Neural cell (in vitro differentiated cells): Measurements from ENCODE around the gene GSG1L. TPM values are rescaled to one million over a fixed set of nuclear protein-coding genes. Genes with fewer than 3 reads are reported as not detected.

Experiments
- H2AFZ ChIP-seq: fragments of 200-600, 300-800 bp; sonication (generic), shearing (Covaris generic); 2 replicates; pipeline ENCODE4 v1.6.0; 2014; ENCODE audit warnings: low read depth, mild to moderate bottlenecking, antibody characterized with exemption, low read length, moderate library complexity
- H3F3A ChIP-seq: fragments of 200-600 bp; shearing (Covaris generic); 2 replicates; pipeline ENCODE4 v1.6.1; 2016; ENCODE audit warnings: mild to moderate bottlenecking, moderate library complexity, mixed read lengths, antibody characterized with exemption, low read length; ENCODE audit not compliant: insufficient read depth, poor library complexity, severe bottlenecking
- H3K27ac ChIP-seq: fragments of 200-600, 300-800 bp; sonication (generic), shearing (Covaris generic); 2 replicates; pipeline ENCODE4 v1.5.1; 2014; ENCODE audit warnings: mild to moderate bottlenecking, low read length, moderate library complexity
- H3K27me3 ChIP-seq: fragments of 300-800, 200-600 bp; sonication (generic), shearing (Covaris generic); 2 replicates; pipeline ENCODE4 v1.6.0; 2014; ENCODE audit warnings: mild to moderate bottlenecking, low read depth, low read length, moderate library complexity; ENCODE audit not compliant: insufficient read depth
- H3K36me3 ChIP-seq: fragments of 300-800, 200-600 bp; sonication (generic), shearing (Covaris generic); 2 replicates; pipeline ENCODE4 v1.5.1; 2014; ENCODE audit warnings: mild to moderate bottlenecking, antibody characterized with exemption, low read length, moderate library complexity; ENCODE audit not compliant: insufficient read depth
- H3K4me2 ChIP-seq: fragments of 300-800, 200-600 bp; sonication (generic), shearing (Covaris generic); 2 replicates; pipeline ENCODE4 v1.6.0; 2014; ENCODE audit warnings: mild to moderate bottlenecking, low read length
- H3K4me3 ChIP-seq: fragments of 300-800, 200-600 bp; sonication (generic), shearing (Covaris generic); 2 replicates; pipeline ENCODE4 v1.5.1; 2014; ENCODE audit warnings: mild to moderate bottlenecking, low read length, moderate library complexity
- H3K79me2 ChIP-seq: fragments of 200-600 bp; shearing (Covaris generic); replicated peaks from 2 replicates; pipeline ENCODE4 v1.6.0; 2014; ENCODE audit warnings: mild to moderate bottlenecking, low read length, moderate library complexity; ENCODE audit not compliant: insufficient read depth
- H3K9ac ChIP-seq: fragments of 300-800, 200-600 bp; sonication (generic), shearing (Covaris generic); 2 replicates; pipeline ENCODE4 v1.6.1; 2016; ENCODE audit warnings: mild to moderate bottlenecking, low read length, mixed read lengths
- H3K9me2 ChIP-seq: fragments of 200-600 bp; shearing (Covaris generic); 2 replicates; pipeline ENCODE4 v1.6.1; 2016; ENCODE audit warnings: mild to moderate bottlenecking, low read length, mixed read lengths; ENCODE audit not compliant: insufficient read depth
- H3K9me3 ChIP-seq: fragments of 200-600, 300-800 bp; sonication (generic), shearing (Covaris generic); 2 replicates; pipeline ENCODE4 v1.6.1; 2016; ENCODE audit warnings: mild to moderate bottlenecking, mixed run types, low read length, moderate library complexity, mixed read lengths
- H4K20me1 ChIP-seq: fragments of 200-600 bp; shearing (Covaris generic); 2 replicates; pipeline ENCODE4 v1.6.1; 2016; ENCODE audit warnings: mild to moderate bottlenecking, mixed run types; ENCODE audit not compliant: insufficient read depth
- CTCF ChIP-seq: fragments of 450-650 bp; IDR thresholded peaks from 2 replicates; pipeline ENCODE4 v1.5.1; 2014; ENCODE audit warnings: antibody characterized with exemption, mild to moderate bottlenecking, moderate library complexity; ENCODE audit not compliant: poor library complexity, severe bottlenecking
- EP300 ChIP-seq: fragments of 450-650 bp; conservative IDR thresholded peaks from 2 replicates; pipeline ENCODE4 v1.6.1; 2014; ENCODE audit warnings: antibody characterized with exemption, mild to moderate bottlenecking, moderate library complexity; ENCODE audit not compliant: poor library complexity, severe bottlenecking
- EZH2 ChIP-seq: fragments of 200-600, 300-800 bp; shearing (Covaris generic), sonication (generic); IDR thresholded peaks from 2 replicates; pipeline ENCODE4 v1.6.1; 2014; ENCODE audit warnings: antibody characterized with exemption, low read length, borderline replicate concordance, mild to moderate bottlenecking; ENCODE audit not compliant: insufficient read depth, poor library complexity, severe bottlenecking
- MXI1 ChIP-seq: fragments of 450-650 bp; conservative IDR thresholded peaks from 2 replicates; pipeline ENCODE4 v1.6.1; 2014; ENCODE audit warnings: antibody characterized with exemption, mild to moderate bottlenecking; ENCODE audit not compliant: poor library complexity, severe bottlenecking
- POLR2AphosphoS5 ChIP-seq: IDR thresholded peaks from 2 replicates; pipeline ENCODE4 v1.6.1; 2012
- RAD21 ChIP-seq: fragments of 450-650 bp; conservative IDR thresholded peaks from 2 replicates; pipeline ENCODE4 v1.6.1; 2014; ENCODE audit warnings: antibody characterized with exemption, mild to moderate bottlenecking, moderate library complexity
- SMC3 ChIP-seq: fragments of 450-650 bp; conservative IDR thresholded peaks from 2 replicates; pipeline ENCODE4 v1.6.1; 2014; ENCODE audit warnings: antibody characterized with exemption, mild to moderate bottlenecking, moderate library complexity; ENCODE audit not compliant: poor library complexity
- TAF1 ChIP-seq: IDR thresholded peaks from 2 replicates; pipeline ENCODE4 v1.6.1; 2012; ENCODE audit warnings: low read depth
- polyA plus RNA-seq: library from polyadenylated mRNA; depleted of rRNA; stranded (reverse); fragments of >200 nt; gene quantifications from 2 replicates; pipeline ENCODE4 v1.2.3, GENCODE V29; 2014
- TF ChIP-seq, protein P1 (sequence below): IDR thresholded peaks from 2 replicates; pipeline ENCODE4 v1.6.1; 2012; ENCODE audit warnings: borderline replicate concordance

The GSG1L gene
- polyA plus RNA-seq, 1 donor from 2014 or later, result 0.85 TPM

DNA sequence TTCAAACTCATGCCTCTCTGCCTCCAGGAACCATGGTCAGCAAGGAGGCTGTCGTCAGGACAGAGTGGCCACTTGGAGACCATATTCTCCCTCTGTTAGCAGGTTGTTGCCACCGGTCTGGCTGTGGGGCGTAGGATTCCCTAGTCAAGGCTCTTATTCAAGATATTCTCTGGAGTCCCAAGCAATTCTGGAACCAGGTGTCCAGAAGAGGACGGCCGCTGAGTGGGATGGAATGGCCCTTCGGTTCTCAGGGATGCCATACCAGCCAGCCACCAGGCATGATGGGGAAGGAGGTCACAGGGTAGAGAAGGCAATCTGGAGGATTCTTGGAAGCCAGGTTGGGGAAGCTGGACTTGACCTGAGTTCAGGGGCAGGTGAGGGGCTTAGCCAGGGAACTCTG is 173.5 kb downstream of the GSG1L start:
- H3K79me2 ChIP-seq, result no peaks in the 10 kb centered on the region
- no peaks in the 10 kb centered on the region for H4K20me1 ChIP-seq
- H3K9ac ChIP-seq, result no peak overlapping the region
- H2AFZ ChIP-seq, result no peak overlapping the region
- no peak overlapping the region for H3K4me3 ChIP-seq
- no peaks in the 10 kb centered on the region for H3K9me2 ChIP-seq
- H3K36me3 ChIP-seq, result no peaks in the 10 kb centered on the region
- TF ChIP-seq TAF1, result no peak
- no peak for TF ChIP-seq RAD21
- no peak for TF ChIP-seq EP300
- TF ChIP-seq MXI1, result no peak
- TF ChIP-seq SMC3, result no peak
- no peak for TF ChIP-seq EZH2
- no peak for TF ChIP-seq CTCF
- TF ChIP-seq, protein P1, sequence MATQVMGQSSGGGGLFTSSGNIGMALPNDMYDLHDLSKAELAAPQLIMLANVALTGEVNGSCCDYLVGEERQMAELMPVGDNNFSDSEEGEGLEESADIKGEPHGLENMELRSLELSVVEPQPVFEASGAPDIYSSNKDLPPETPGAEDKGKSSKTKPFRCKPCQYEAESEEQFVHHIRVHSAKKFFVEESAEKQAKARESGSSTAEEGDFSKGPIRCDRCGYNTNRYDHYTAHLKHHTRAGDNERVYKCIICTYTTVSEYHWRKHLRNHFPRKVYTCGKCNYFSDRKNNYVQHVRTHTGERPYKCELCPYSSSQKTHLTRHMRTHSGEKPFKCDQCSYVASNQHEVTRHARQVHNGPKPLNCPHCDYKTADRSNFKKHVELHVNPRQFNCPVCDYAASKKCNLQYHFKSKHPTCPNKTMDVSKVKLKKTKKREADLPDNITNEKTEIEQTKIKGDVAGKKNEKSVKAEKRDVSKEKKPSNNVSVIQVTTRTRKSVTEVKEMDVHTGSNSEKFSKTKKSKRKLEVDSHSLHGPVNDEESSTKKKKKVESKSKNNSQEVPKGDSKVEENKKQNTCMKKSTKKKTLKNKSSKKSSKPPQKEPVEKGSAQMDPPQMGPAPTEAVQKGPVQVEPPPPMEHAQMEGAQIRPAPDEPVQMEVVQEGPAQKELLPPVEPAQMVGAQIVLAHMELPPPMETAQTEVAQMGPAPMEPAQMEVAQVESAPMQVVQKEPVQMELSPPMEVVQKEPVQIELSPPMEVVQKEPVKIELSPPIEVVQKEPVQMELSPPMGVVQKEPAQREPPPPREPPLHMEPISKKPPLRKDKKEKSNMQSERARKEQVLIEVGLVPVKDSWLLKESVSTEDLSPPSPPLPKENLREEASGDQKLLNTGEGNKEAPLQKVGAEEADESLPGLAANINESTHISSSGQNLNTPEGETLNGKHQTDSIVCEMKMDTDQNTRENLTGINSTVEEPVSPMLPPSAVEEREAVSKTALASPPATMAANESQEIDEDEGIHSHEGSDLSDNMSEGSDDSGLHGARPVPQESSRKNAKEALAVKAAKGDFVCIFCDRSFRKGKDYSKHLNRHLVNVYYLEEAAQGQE, result no peak
- TF ChIP-seq POLR2AphosphoS5, result no peak
- no peaks in the 10 kb centered on the region for H3K27me3 ChIP-seq
- H3K27ac ChIP-seq, result no peak overlapping the region
- no peak overlapping the region for H3K4me2 ChIP-seq
- H3K9me3 ChIP-seq, result no peaks in the 10 kb centered on the region
- H3F3A ChIP-seq, result no peaks in the 10 kb centered on the region

DNA sequence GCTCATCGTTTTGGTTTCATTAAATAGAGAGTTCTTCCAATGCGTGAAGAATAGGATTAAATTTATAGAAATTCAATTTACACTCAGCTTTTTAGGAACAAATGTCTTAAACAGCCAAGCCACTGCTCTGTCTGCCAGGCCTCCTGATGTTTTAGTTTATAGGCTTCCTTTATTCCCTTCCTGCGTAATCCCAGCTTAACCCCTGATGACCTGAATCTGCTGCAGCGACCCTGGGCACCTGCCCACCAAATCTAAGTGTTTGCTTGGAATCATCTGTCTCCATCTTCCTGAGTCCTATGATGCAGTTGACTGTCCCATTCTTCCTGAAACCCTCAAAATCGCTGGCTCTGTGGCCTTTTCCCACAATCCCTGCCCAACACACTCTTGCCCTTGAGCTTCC is 179.9 kb downstream of the GSG1L start:
- H3K9me3 ChIP-seq, result no peaks in the 10 kb centered on the region
- H3K27me3 ChIP-seq, result no peaks in the 10 kb centered on the region
- no peaks in the 10 kb centered on the region for H4K20me1 ChIP-seq
- H3K79me2 ChIP-seq, result no peaks in the 10 kb centered on the region
- H3K4me2 ChIP-seq, result no peak overlapping the region
- no peak for TF ChIP-seq SMC3
- TF ChIP-seq, protein P1, result no peak
- TF ChIP-seq POLR2AphosphoS5, result no peak
- no peak overlapping the region for H3K4me3 ChIP-seq
- H3K9me2 ChIP-seq, result no peaks in the 10 kb centered on the region
- H2AFZ ChIP-seq, result no peak overlapping the region
- no peaks in the 10 kb centered on the region for H3K36me3 ChIP-seq
- H3F3A ChIP-seq, result no peaks in the 10 kb centered on the region
- H3K9ac ChIP-seq, result no peak overlapping the region
- H3K27ac ChIP-seq, result no peak overlapping the region
